ENCODE data around the gene ZDHHC24.
A peak's percentile ranks its signal among the peaks of the same experiment; 100 is the strongest.

The ZDHHC24 gene

GRCh38 chr11:66493130-66493529 is 52.7 kb downstream of the ZDHHC24 start (continued):
- TF ChIP-seq TSHZ2 (CRISPR knock-in tag; IDR thresholded peaks at IDR 0.05) (no peak), ARNTL (CRISPR knock-in tag; IDR thresholded peaks at IDR 0.05; ENCODE audit: borderline replicate concordance, low read depth) (no peak), GLIS3 (CRISPR knock-in tag; IDR thresholded peaks at IDR 0.05) (no peak)

- TF ChIP-seq ISL1 (CRISPR knock-in tag; IDR thresholded peaks at IDR 0.05) (no peak), SNAI2 (CRISPR knock-in tag; IDR thresholded peaks at IDR 0.05) (no peak), CSDC2 (CRISPR knock-in tag; IDR thresholded peaks at IDR 0.05) (no peak), BACH2 (CRISPR knock-in tag; IDR thresholded peaks at IDR 0.05; ENCODE audit: borderline replicate concordance) (no peak), CREB5 (CRISPR knock-in tag; IDR thresholded peaks at IDR 0.05; ENCODE audit: low read depth) (no peak), TSHZ2 (CRISPR knock-in tag; IDR thresholded peaks at IDR 0.05) (no peak), ZC3H10 (CRISPR knock-in tag; IDR thresholded peaks at IDR 0.05) (no peak), PPARA (CRISPR knock-in tag; IDR thresholded peaks at IDR 0.05; ENCODE audit: borderline replicate concordance) (no peak), POU6F1 (CRISPR knock-in tag; IDR thresholded peaks at IDR 0.05; ENCODE audit: borderline replicate concordance, low read depth) (no peak), ZFP30 (CRISPR knock-in tag; IDR thresholded peaks at IDR 0.05) (no peak), ZNF565 (CRISPR knock-in tag; conservative IDR thresholded peaks at IDR 0.05; ENCODE audit: low read depth) (no peak), ARNTL (CRISPR knock-in tag; IDR thresholded peaks at IDR 0.05; ENCODE audit: borderline replicate concordance, low read depth) (no peak), TOX (CRISPR knock-in tag; IDR thresholded peaks at IDR 0.05; ENCODE audit: borderline replicate concordance) (no peak), ZFP3 (CRISPR knock-in tag; IDR thresholded peaks at IDR 0.05) (no peak), RARB (CRISPR knock-in tag; IDR thresholded peaks at IDR 0.05) (no peak), ZNF70 (CRISPR knock-in tag; IDR thresholded peaks at IDR 0.05) (no peak), CSRNP3 (CRISPR knock-in tag; IDR thresholded peaks at IDR 0.05) (no peak)
- ATAC-seq = no peak
Observed at GRCh38 chr11:66492161-66492865, 53.5 kb downstream of the ZDHHC24 start.

GRCh38 chr11:66491315-66491935 is 54.4 kb downstream of the ZDHHC24 start:
- ATAC-seq = peak; percentile 76
- no peak for TF ChIP-seq GLIS3 (CRISPR knock-in tag; IDR thresholded peaks at IDR 0.05)
- no peak for TF ChIP-seq TOX (CRISPR knock-in tag; IDR thresholded peaks at IDR 0.05; ENCODE audit: borderline replicate concordance)
- TF ChIP-seq SNAI2 (CRISPR knock-in tag; IDR thresholded peaks at IDR 0.05) = no peak
- no peak for TF ChIP-seq ZNF8 (CRISPR knock-in tag; IDR thresholded peaks at IDR 0.05)
- TF ChIP-seq ISL1 (CRISPR knock-in tag; IDR thresholded peaks at IDR 0.05) = no peak
- TF ChIP-seq ZFP3 (CRISPR knock-in tag; IDR thresholded peaks at IDR 0.05) = no peak
- no peak for TF ChIP-seq POU6F1 (CRISPR knock-in tag; IDR thresholded peaks at IDR 0.05; ENCODE audit: borderline replicate concordance, low read depth)
- TF ChIP-seq CREB5 (CRISPR knock-in tag; IDR thresholded peaks at IDR 0.05; ENCODE audit: low read depth) = no peak
- no peak for TF ChIP-seq PATZ1 (CRISPR knock-in tag; IDR thresholded peaks at IDR 0.05; ENCODE audit: borderline replicate concordance)
- TF ChIP-seq CSDC2 (CRISPR knock-in tag; IDR thresholded peaks at IDR 0.05) = no peak

Measured in SK-N-SH treated with all-trans-retinoic acid at 6 μM for 48 hours (cell line).